Upper lobe of left lung (tissue), 6 donors: ENCODE results near the gene TMEM154. TPM values are rescaled to one million over a fixed set of nuclear protein-coding genes. Genes with fewer than 3 reads are reported as not detected.
A peak's percentile ranks its signal among the peaks of the same experiment; 100 is the strongest.

Experiments used
- ATAC-seq, 2 donors: fragments of 200-7000 bp; cut with Tn5 transposase; one replicate each; pipeline ENCODE4 v1.9.1; 2022; ENCODE audit warnings: mild to moderate bottlenecking in 2 of 2, moderate library complexity in 2 of 2; ENCODE audit not compliant: low FRiP score in 2 of 2
- DNase-seq, 2 donors: peaks; one replicate each; pipeline ENCODE4 v3.0.0-alpha.2; 2019 to 2020
- H3K27ac ChIP-seq, 4 donors: fragments of 200-600 bp; sonication (generic); one replicate each; pipeline ENCODE4 v1.5.1; 2016 to 2019
- H3K27me3 ChIP-seq, 4 donors: fragments of 200-600 bp; sonication (generic); one replicate each; pipeline ENCODE4 v1.5.1; 2017 to 2019
- H3K36me3 ChIP-seq, 4 donors: fragments of 200-600 bp; sonication (generic); one replicate each; pipeline ENCODE4 v1.5.1; 2016 to 2019
- H3K4me1 ChIP-seq, 4 donors: fragments of 200-600 bp; sonication (generic); one replicate each; pipeline ENCODE4 v1.5.1; 2018 to 2019
- H3K4me3 ChIP-seq, 4 donors: fragments of 200-600 bp; sonication (generic); one replicate each; pipeline ENCODE4 v1.5.1; 2017 to 2019; ENCODE audit warnings: mild to moderate bottlenecking in 2 of 4, moderate library complexity in 1 of 4
- H3K9me3 ChIP-seq, 4 donors: fragments of 200-600 bp; sonication (generic); one replicate each; pipeline ENCODE4 v1.5.1; 2018 to 2019
- EP300 ChIP-seq, 4 donors: sonication (generic); formaldehyde crosslinking; IDR thresholded peaks; one replicate each; pipeline ENCODE4 v1.5.1; 2017; ENCODE audit warnings: antibody characterized with exemption in 4 of 4, control low read depth in 2 of 4
- POLR2A ChIP-seq, 4 donors: fragments of 450-650 bp; IDR thresholded peaks; one replicate each; pipeline ENCODE4 v1.5.1; 2016 to 2017; ENCODE audit warnings: antibody characterized with exemption in 4 of 4, mild to moderate bottlenecking in 2 of 4
- POLR2AphosphoS5 ChIP-seq, 2 donors: sonication (generic); formaldehyde crosslinking; IDR thresholded peaks; one replicate each; pipeline ENCODE4 v1.5.1; 2017; ENCODE audit warnings: antibody characterized with exemption in 2 of 2
- WGBS, 2 donors: methylation state at CpG; one replicate each; pipeline ENCODE4 v1.1.5; 2017 to 2018; 5-methylcytosine and 5-hydroxymethylcytosine counted together
- total RNA-seq, 6 donors: library from RNA; depleted of rRNA in 4 of 6; stranded (reverse); fragments of >200 nt in 4 of 6; gene quantifications; one replicate each; pipeline versions ENCODE4 v1.1.0 to v1.2.1, GENCODE V29; 2016 to 2021
- TF ChIP-seq, protein P1 (sequence below), 6 experiments: fragments of 450-650 bp in 4 of 6; fragments of 200-600 bp in 2 of 6; sonication (generic) in 2 of 6; IDR thresholded peaks; one replicate each; pipeline ENCODE4 v1.5.1; 2016 to 2019; ENCODE audit warnings: antibody characterized with exemption in 6 of 6
- donor health status: DM: no; HTN: no; CAD: no; lungs with moderate emphysema.
- donor health status: DM: no; HTN: yes; CAD: no; lungs with severe emphysema.

The TMEM154 gene
- total RNA-seq, 6 donors from 2014 or later = 2.4 to 18.7 (median 6.0) TPM

DNA sequence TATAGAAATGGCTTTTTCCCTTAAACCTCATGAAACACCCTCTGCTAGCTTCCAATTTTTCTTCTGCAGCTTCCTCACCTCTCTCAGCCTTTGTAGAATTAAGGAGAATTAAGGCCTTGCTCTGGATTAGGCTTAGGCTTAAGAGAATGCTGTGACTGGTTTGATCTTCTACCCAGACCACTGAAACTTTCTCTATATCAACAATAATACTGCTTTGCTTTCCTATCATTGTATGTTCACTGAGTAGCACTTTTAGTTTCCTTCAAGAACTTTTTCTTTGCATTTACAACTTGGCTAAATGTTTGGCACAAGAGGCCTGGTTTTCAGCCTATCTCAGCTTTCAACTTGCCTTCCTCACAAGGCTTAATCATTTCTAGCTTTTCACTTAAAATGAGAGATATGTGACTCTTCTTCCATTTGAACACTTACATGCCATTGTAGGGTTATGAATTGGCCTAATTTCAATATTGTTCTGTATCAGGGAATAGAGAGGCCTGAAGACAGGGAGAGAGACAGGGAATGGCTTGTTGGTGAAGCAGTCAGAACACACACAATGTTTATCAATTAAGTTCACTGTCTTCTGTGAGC is 28.2 kb downstream of the TMEM154 start:
- Histone ChIP-seq H3K36me3 (no peaks in the 10 kb centered on the region), H3K4me1 (no peaks in the 10 kb centered on the region), H3K27ac (no peak overlapping the region), H3K9me3 (peaks cover 0 to 3% (median 0%) of the 10 kb centered on the region in 4 donors), H3K27me3 (no peaks in the 10 kb centered on the region), H3K4me3 (no peak overlapping the region)
- TF ChIP-seq EP300 (IDR thresholded peaks at IDR 0.05) (no peak), POLR2AphosphoS5 (IDR thresholded peaks at IDR 0.05) (no peak), POLR2A (IDR thresholded peaks at IDR 0.05) (no peak)
- TF ChIP-seq, protein P1, sequence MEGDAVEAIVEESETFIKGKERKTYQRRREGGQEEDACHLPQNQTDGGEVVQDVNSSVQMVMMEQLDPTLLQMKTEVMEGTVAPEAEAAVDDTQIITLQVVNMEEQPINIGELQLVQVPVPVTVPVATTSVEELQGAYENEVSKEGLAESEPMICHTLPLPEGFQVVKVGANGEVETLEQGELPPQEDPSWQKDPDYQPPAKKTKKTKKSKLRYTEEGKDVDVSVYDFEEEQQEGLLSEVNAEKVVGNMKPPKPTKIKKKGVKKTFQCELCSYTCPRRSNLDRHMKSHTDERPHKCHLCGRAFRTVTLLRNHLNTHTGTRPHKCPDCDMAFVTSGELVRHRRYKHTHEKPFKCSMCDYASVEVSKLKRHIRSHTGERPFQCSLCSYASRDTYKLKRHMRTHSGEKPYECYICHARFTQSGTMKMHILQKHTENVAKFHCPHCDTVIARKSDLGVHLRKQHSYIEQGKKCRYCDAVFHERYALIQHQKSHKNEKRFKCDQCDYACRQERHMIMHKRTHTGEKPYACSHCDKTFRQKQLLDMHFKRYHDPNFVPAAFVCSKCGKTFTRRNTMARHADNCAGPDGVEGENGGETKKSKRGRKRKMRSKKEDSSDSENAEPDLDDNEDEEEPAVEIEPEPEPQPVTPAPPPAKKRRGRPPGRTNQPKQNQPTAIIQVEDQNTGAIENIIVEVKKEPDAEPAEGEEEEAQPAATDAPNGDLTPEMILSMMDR (IDR thresholded peaks at IDR 0.05) = no peak
- DNase-seq (no peak), ATAC-seq (no peak)

DNA sequence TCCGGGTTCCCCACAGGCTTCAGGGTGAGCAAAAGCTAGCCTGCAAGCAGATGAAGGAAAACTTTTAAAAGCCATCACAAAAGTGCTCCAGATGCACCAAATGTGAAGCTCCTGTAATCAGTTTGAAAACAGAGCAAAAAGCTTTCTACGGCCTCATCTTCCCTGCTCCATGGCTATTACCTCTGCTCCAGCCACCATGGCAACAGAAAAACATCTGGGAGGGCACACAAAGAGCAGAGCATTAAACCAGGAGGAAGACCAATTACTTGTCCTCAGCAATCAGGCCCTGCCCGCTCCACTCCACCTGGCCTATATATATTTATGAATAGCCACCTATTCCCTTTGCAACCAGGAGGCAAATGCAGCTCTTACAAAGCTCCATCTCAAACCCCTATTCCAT is 33.6 kb downstream of the TMEM154 start:
- Histone ChIP-seq H3K4me1 (peaks cover 0 to 5% (median 0%) of the 10 kb centered on the region in 4 donors), H3K36me3 (no peaks in the 10 kb centered on the region), H3K27me3 (no peaks in the 10 kb centered on the region), H3K4me3 (no peak overlapping the region), H3K9me3 (no peaks in the 10 kb centered on the region), H3K27ac (no peak overlapping the region)
- 91 to 99% methylated on average over 3 of the region's 3 CpGs for WGBS, 2 donors
- no peak for DNase-seq
- no peak for ATAC-seq
- TF ChIP-seq EP300 (IDR thresholded peaks at IDR 0.05) (no peak), POLR2AphosphoS5 (IDR thresholded peaks at IDR 0.05) (no peak), POLR2A (IDR thresholded peaks at IDR 0.05) (no peak)
- TF ChIP-seq, protein P1 (IDR thresholded peaks at IDR 0.05) = no peak

- no peak for DNase-seq
- Histone ChIP-seq H3K4me3 (no peak overlapping the region), H3K4me1 (peaks cover 0 to 11% (median 0%) of the 10 kb centered on the region in 4 donors), H3K36me3 (no peaks in the 10 kb centered on the region), H3K27me3 (no peaks in the 10 kb centered on the region), H3K27ac (peak overlapping the region; percentile 48 to 76 (median 64)), H3K9me3 (no peaks in the 10 kb centered on the region)
- WGBS, 2 donors = 65% methylated on average over 4 of the region's 4 CpGs
- ATAC-seq = no peak
- TF ChIP-seq, protein P1 (IDR thresholded peaks at IDR 0.05) = no peak
- no peak for TF ChIP-seq POLR2A (IDR thresholded peaks at IDR 0.05)
These were observed 35.7 kb downstream of the TMEM154 start for GRCh38 chr4:152644130-152644529.

- WGBS, 2 donors = 69 to 71% methylated on average over 8 of the region's 8 CpGs
- Histone ChIP-seq H3K36me3 (no peaks in the 10 kb centered on the region), H3K4me1 (peaks cover 0 to 11% (median 0%) of the 10 kb centered on the region in 4 donors), H3K27me3 (no peaks in the 10 kb centered on the region), H3K4me3 (no peak overlapping the region), H3K27ac (peak overlapping the region; percentile 48 to 76 (median 64)), H3K9me3 (no peaks in the 10 kb centered on the region)
- TF ChIP-seq EP300 (IDR thresholded peaks at IDR 0.05) = no peak
- no peak for TF ChIP-seq POLR2A (IDR thresholded peaks at IDR 0.05)
- TF ChIP-seq, protein P1 (IDR thresholded peaks at IDR 0.05) = no peak
- no peak for TF ChIP-seq POLR2AphosphoS5 (IDR thresholded peaks at IDR 0.05)
- peak; percentile 72 to 73 for ATAC-seq
- DNase-seq = peak in 1 of 2 donors; percentile 68
These were observed 36.4 kb downstream of the TMEM154 start for GRCh38 chr4:152643153-152644035.
